Stimulated activated CD8-positive, alpha-beta memory T cell treated with anti-CD3 and anti-CD28 coated beads, Interleukin-12 subunit alpha, Interleukin-12 subunit beta, amount 100 ng/mL, for 1 hour (primary cell): ENCODE results near the gene NSDHL.

ENCODE experiments used
- DNase-seq: peaks from one replicate; pipeline ENCODE4 v3.0.0-alpha.2; 2020; ENCODE audit warnings: low read depth

Gene NSDHL

GRCh38 chrX:152915541-152916241 lies 84.8 kb downstream of the NSDHL start:
- no peak for DNase-seq

GRCh38 chrX:152917656-152918579 lies 87.1 kb downstream of the NSDHL start:
- no peak for DNase-seq

- no peak for DNase-seq
Measured at GRCh38 chrX:152918707-152919106, 87.8 kb downstream of the NSDHL start.
